ENCODE measurements around the gene PNMA6F.

PNMA6F gene

GRCh38 chrX:153339662-153340061 is 18.1 kb upstream of the PNMA6F start:
- Histone ChIP-seq H3K9me3 (replicated peaks in 1 of 11) (peaks cover 0 to 28% (median 13%) of the 10 kb centered on the region in 11 experiments; a peak in 14 of 22 replicates), H4K20me1 (peaks cover 0 to 84% (median 22%) of the 10 kb centered on the region in 11 experiments; a peak in 16 of 22 replicates), H3K9ac (no peak overlapping the region), H3K27ac (no peak overlapping the region), H3K4me3 (no peak overlapping the region), H3K36me3 (peaks cover 14 to 79% (median 39%) of the 10 kb centered on the region in 11 experiments; a peak in 20 of 22 replicates), H3K4me1 (peaks cover 13 to 38% (median 30%) of the 10 kb centered on the region in 10 experiments; a peak in 18 of 20 replicates), H3K27me3 (peaks cover 78 to 96% (median 92%) of the 10 kb centered on the region in 11 experiments), H3K4me2 (no peak overlapping the region)
- TF ChIP-seq Cebpa-rat (IDR thresholded peaks at IDR 0.05) = no peak

- Histone ChIP-seq H3K9me3 (replicated peaks in 1 of 11) (peaks cover 0 to 25% (median 17%) of the 10 kb centered on the region in 11 experiments; a peak in 16 of 22 replicates), H3K4me1 (peaks cover 13 to 38% (median 30%) of the 10 kb centered on the region in 10 experiments; a peak in 18 of 20 replicates), H4K20me1 (peaks cover 0 to 78% (median 15%) of the 10 kb centered on the region in 11 experiments; a peak in 16 of 22 replicates), H3K36me3 (peaks cover 6 to 71% (median 31%) of the 10 kb centered on the region in 11 experiments; a peak in 19 of 22 replicates), H3K4me2 (peak overlapping the region in 7 of 11 experiments; percentile 0 to 48 (median 10); a peak in 7 of 22 replicates), H3K27ac (no peak overlapping the region), H3K9ac (no peak overlapping the region), H3K4me3 (no peak overlapping the region), H3K27me3 (peaks cover 71 to 88% (median 84%) of the 10 kb centered on the region in 11 experiments)
- TF ChIP-seq Cebpa-rat (IDR thresholded peaks at IDR 0.05) = no peak
These were observed 17.3 kb upstream of the PNMA6F start for GRCh38 chrX:153338836-153339235.

- H3K36me3 ChIP-seq = peaks cover 0 to 55% (median 26%) of the 10 kb centered on the region in 11 experiments; a peak in 15 of 22 replicates
- H3K9me3 ChIP-seq (replicated peaks in 1 of 11) = peaks cover 5 to 37% (median 19%) of the 10 kb centered on the region in 11 experiments; a peak in 16 of 22 replicates
- no peak overlapping the region for H3K4me3 ChIP-seq
- peaks cover 0 to 61% (median 5%) of the 10 kb centered on the region in 11 experiments; a peak in 13 of 22 replicates for H4K20me1 ChIP-seq
- no peak for TF ChIP-seq Cebpa-rat (IDR thresholded peaks at IDR 0.05)
- peaks cover 13 to 38% (median 30%) of the 10 kb centered on the region in 10 experiments; a peak in 18 of 20 replicates for H3K4me1 ChIP-seq
- H3K27ac ChIP-seq = no peak overlapping the region
- H3K4me2 ChIP-seq = peak overlapping the region in 4 of 11 experiments; percentile 76 to 83 (median 80); a peak in 2 of 22 replicates
- no peak overlapping the region for H3K9ac ChIP-seq
- peaks cover 53 to 75% (median 69%) of the 10 kb centered on the region in 11 experiments for H3K27me3 ChIP-seq
These were observed 15.4 kb upstream of the PNMA6F start for GRCh38 chrX:153336988-153337387.

GRCh38 chrX:153336121-153336894 is 14.7 kb upstream of the PNMA6F start:
- TF ChIP-seq Cebpa-rat (IDR thresholded peaks at IDR 0.05) = no peak
- H3K36me3 ChIP-seq = peaks cover 0 to 54% (median 26%) of the 10 kb centered on the region in 11 experiments; a peak in 15 of 22 replicates
- H3K4me2 ChIP-seq = peak overlapping the region; percentile 61 to 83 (median 78); a peak in 20 of 22 replicates
- peaks cover 51 to 74% (median 63%) of the 10 kb centered on the region in 11 experiments for H3K27me3 ChIP-seq
- no peak overlapping the region for H3K4me3 ChIP-seq
- H3K9me3 ChIP-seq (replicated peaks in 1 of 11) = peaks cover 5 to 34% (median 19%) of the 10 kb centered on the region in 11 experiments; a peak in 16 of 22 replicates
- peaks cover 13 to 38% (median 30%) of the 10 kb centered on the region in 10 experiments; a peak in 18 of 20 replicates for H3K4me1 ChIP-seq
- H3K9ac ChIP-seq = 0 out of 22 replicates have a peak overlapping the region, but pooled peaks of 1 of the 11 experiments have one; percentile 29
- peaks cover 0 to 58% (median 5%) of the 10 kb centered on the region in 11 experiments; a peak in 13 of 22 replicates for H4K20me1 ChIP-seq
- H3K27ac ChIP-seq = no peak overlapping the region; a peak in 1 of 22 replicates

GRCh38 chrX:153334654-153335295 is 13.2 kb upstream of the PNMA6F start:
- Histone ChIP-seq H3K4me2 (peak overlapping the region; percentile 61 to 83 (median 78)), H3K4me1 (peaks cover 13 to 38% (median 30%) of the 10 kb centered on the region in 10 experiments; a peak in 18 of 20 replicates), H3K9me3 (replicated peaks in 1 of 11) (peaks cover 5 to 32% (median 12%) of the 10 kb centered on the region in 11 experiments; a peak in 14 of 22 replicates), H3K36me3 (peaks cover 0 to 38% (median 25%) of the 10 kb centered on the region in 11 experiments; a peak in 14 of 22 replicates), H3K27me3 (peaks cover 44 to 73% (median 60%) of the 10 kb centered on the region in 11 experiments), H3K27ac (peak overlapping the region; percentile 70 to 86 (median 80)), H4K20me1 (peaks cover 0 to 48% (median 0%) of the 10 kb centered on the region in 11 experiments; a peak in 10 of 22 replicates), H3K4me3 (peak overlapping the region; percentile 67 to 80 (median 74)), H3K9ac (peak overlapping the region; percentile 79 to 90 (median 86))
- TF ChIP-seq Cebpa-rat (IDR thresholded peaks at IDR 0.05) = no peak

- peaks cover 0 to 31% (median 18%) of the 10 kb centered on the region in 11 experiments; a peak in 13 of 22 replicates for H3K36me3 ChIP-seq
- H4K20me1 ChIP-seq = peaks cover 0 to 40% (median 0%) of the 10 kb centered on the region in 11 experiments; a peak in 9 of 22 replicates
- H3K27me3 ChIP-seq = peaks cover 38 to 73% (median 59%) of the 10 kb centered on the region in 11 experiments
- no peak for TF ChIP-seq Cebpa-rat (IDR thresholded peaks at IDR 0.05)
- peak within 1 kb of the TSS; percentile 68 to 83 (median 78) for H3K4me2 ChIP-seq
- peaks cover under 1 to 27% (median 10%) of the 10 kb centered on the region in 11 experiments; a peak in 11 of 22 replicates for H3K9me3 ChIP-seq (replicated peaks in 1 of 11)
- peaks cover 13 to 37% (median 30%) of the 10 kb centered on the region in 10 experiments; a peak in 18 of 20 replicates for H3K4me1 ChIP-seq
- peak within 1 kb of the TSS; percentile 79 to 90 (median 86) for H3K9ac ChIP-seq
- peak within 1 kb of the TSS; percentile 67 to 80 (median 74) for H3K4me3 ChIP-seq
- H3K27ac ChIP-seq = peak within 1 kb of the TSS; percentile 70 to 86 (median 80)
These were observed 12.5 kb upstream of the PNMA6F start, which contains the start of gene ZNF275 for GRCh38 chrX:153333821-153334653. Gene ZNF275 (plus strand): TSS chrX:153334153. CDS start chrX:153336680, 2,527 bp downstream.

- H3K27ac ChIP-seq = no peak overlapping the region
- H3K27me3 ChIP-seq = peaks cover 41 to 73% (median 59%) of the 10 kb centered on the region in 11 experiments
- no peak overlapping the region for H3K9ac ChIP-seq
- H3K36me3 ChIP-seq = peaks cover 0 to 23% (median 13%) of the 10 kb centered on the region in 11 experiments; a peak in 12 of 22 replicates
- peak overlapping the region in 5 of 10 experiments; percentile 29 to 80 (median 50); a peak in 6 of 20 replicates for H3K4me3 ChIP-seq
- peaks cover 0 to 34% (median 0%) of the 10 kb centered on the region in 11 experiments; a peak in 7 of 22 replicates for H4K20me1 ChIP-seq
- no peak for TF ChIP-seq Cebpa-rat (IDR thresholded peaks at IDR 0.05)
- H3K4me1 ChIP-seq = peaks cover 13 to 29% (median 23%) of the 10 kb centered on the region in 10 experiments; a peak in 18 of 20 replicates
- H3K9me3 ChIP-seq (replicated peaks in 1 of 11) = peaks cover 0 to 25% (median 11%) of the 10 kb centered on the region in 11 experiments; a peak in 13 of 22 replicates
- peak overlapping the region in 10 of 11 experiments; percentile 43 to 72 (median 62); a peak in 14 of 22 replicates for H3K4me2 ChIP-seq
These were observed 11.7 kb upstream of the PNMA6F start for GRCh38 chrX:153333266-153333665.
